HL-60/S4 treated with retinoic acid at 250 ng/mL for 4 days and 3 days (cell line): ENCODE measurements around the gene DPP7.

Source experiments
- in situ Hi-C: fragments of 300-500 bp; cut with MboI; formaldehyde crosslinking; loops from 2 replicates; pipeline ENCODE4 v1.7.0; 2022; ENCODE audit warnings: low sequenced_read_pairs

Gene DPP7

GRCh38 chr9:137114613-137115393 is at the start of gene DPP7:
Gene DPP7 (minus strand): TSS chr9:137114733. CDS start chr9:137114713, 20 bp downstream.
- in situ Hi-C loops = no loop called here

DNA sequence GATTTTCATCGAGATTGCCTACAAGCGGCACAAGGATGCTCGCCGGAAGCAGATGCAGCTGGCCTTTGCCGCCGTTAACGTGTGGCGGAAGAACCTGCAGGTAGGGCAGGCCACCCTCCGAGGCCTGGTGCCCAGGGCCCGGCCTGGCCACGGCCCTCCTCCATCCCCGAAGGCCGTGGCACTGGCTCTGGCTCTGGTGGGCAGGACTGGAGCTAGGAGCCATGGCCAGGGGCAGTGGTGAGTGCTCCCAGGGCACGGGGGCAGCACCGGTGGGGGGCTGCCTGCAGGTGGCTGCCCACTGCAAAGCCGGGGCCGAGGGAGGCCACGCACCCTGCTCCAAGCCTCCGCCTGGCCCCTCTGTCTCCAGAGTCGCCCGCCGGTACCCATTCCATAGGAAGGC is 49.3 kb upstream of the DPP7 start:
- in situ Hi-C loops = no loop called here

- in situ Hi-C loops = no loop called here
These were observed 48.8 kb upstream of the DPP7 start for GRCh38 chr9:137163365-137163715.

DNA sequence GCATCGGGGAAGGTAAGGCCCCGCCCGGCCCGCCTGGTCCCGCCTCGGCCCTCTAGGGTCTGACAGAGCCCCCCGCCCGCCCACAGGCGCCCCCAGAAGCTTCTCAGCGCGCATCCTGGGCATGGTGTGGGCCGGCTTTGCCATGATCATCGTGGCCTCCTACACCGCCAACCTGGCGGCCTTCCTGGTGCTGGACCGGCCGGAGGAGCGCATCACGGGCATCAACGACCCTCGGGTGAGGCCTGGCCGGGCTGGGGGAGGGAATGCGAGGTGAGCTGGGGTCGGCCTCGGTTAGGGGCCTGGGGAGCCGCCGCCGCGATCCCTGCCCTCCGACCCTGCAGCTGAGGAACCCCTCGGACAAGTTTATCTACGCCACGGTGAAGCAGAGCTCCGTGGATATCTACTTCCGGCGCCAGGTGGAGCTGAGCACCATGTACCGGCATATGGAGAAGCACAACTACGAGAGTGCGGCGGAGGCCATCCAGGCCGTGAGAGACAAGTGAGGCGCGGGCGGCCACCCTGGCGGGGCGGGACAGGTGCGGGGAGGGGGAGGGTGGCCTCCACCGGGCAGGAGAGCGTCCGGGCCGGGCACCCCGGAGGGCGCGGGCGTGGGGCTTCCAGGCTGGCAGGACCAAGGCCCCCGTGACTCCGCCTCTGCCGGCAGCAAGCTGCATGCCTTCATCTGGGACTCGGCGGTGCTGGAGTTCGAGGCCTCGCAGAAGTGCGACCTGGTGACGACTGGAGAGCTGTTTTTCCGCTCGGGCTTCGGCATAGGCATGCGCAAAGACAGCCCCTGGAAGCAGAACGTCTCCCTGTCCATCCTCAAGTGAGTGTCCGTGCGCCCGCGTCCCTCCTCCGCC is 48.2 kb upstream of the DPP7 start:
- in situ Hi-C loops = no loop called here

DNA sequence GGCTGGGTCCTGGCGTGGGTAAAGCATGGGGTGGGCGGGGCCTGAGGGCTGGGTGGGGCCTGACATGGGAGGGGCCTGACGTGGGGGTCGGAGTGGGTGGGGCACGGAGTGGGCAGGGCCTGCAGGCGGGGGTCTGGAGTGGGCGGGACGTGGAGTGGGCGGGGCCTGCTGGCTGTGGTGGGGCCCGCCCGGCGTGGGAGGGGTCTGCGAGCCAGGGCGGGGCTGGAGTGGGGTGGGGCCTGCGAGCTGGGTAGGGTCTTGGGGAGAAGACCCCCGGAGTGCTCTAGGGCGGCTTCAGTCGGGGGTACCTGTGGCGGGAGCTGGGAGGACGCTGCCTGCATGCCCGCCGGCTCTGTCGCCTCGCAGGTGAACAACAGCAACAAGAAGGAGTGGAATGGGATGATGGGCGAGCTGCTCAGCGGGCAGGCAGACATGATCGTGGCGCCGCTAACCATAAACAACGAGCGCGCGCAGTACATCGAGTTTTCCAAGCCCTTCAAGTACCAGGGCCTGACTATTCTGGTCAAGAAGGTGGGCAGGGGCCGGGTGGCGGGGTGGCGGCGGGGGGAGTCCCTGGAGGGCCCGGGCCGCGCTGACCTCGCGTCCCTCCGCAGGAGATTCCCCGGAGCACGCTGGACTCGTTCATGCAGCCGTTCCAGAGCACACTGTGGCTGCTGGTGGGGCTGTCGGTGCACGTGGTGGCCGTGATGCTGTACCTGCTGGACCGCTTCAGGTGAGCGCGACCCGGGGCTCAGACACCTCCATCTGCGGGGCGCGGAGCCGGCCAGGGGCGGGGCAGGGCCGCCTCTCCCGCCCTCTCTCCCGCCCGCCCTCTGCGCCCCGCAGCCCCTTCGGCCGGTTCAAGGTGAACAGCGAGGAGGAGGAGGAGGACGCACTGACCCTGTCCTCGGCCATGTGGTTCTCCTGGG is 47.3 kb upstream of the DPP7 start:
- in situ Hi-C loops = no loop called here

- in situ Hi-C loops = no loop called here
These were observed 46.4 kb upstream of the DPP7 start for GRCh38 chr9:137160716-137161557.

DNA sequence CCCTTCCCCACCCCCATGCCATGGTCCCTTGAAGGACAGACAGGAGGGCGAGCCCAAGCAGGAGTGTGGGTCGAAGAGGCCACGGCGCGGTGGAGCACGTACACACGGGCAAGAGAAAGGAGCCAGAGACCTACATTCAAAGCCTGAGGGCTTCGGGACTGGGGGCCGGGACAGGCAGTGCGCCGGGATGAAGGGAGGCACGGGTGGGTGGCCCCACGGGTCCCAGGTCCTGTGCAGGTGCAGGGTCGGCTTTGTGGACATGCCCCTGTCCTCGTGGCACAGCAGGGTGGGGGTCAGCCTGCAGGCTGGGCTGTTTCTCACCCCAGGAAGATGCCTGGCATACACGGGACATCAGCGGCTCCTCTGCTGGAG is 45.5 kb upstream of the DPP7 start:
- in situ Hi-C loops = no loop called here

- in situ Hi-C loops = no loop called here
These were observed 44.8 kb upstream of the DPP7 start for GRCh38 chr9:137159105-137160053.

DNA sequence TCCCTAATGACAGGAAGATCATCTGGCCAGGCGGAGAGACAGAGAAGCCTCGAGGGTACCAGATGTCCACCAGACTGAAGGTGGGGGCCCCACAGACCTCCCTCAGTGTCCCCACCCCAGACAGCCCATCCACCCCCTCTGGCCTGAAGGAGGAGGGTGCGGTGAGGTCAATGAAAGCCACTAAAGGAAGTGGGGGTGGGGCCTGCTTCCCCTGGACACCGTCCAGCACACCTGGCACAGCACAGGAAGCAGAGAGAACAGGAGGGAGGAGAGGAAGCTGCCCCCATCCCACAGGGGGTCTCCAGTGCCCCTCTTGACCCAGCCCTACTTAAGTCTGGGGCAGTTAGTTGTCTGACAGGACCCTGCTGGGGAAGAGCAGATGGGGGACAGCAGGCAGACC is 44.1 kb upstream of the DPP7 start:
- in situ Hi-C loops = no loop called here

DNA sequence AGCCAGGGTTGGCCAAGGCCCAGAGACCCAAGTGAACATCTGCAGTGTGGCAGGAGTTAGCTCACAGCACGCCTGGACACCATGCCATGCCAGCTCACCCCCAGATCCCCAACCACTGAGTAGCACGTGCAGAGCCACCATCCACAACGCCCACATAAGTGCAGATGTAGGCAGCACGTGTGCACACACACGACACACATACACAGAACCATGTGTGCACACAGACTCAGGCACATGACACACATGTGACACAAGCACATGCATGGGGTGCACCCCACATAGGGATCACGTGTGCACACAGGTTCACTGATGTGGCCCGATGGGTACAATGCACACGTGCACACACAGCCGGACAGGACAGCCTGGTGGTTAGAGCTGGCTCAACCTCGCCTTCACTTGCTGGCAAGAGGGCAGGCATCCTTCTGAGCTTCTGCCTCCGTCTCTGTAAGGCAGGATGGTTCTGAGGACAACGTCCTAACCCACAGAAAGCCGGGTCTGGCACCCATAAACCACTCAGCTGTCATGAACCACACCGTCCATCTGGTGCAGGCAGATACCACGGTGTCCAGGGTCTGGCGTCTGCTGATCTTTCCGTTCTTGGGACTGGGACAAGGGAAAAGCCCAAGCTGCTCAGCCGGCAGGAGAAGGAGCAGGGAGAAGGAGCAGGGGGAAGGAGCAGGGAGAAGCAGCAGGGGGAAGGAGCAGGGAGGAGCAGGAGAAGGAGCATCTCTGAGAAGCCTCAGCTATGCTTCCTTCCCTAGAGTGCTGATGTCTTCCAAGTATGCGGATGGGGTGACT is 43.3 kb upstream of the DPP7 start:
- in situ Hi-C loops = no loop called here

DNA sequence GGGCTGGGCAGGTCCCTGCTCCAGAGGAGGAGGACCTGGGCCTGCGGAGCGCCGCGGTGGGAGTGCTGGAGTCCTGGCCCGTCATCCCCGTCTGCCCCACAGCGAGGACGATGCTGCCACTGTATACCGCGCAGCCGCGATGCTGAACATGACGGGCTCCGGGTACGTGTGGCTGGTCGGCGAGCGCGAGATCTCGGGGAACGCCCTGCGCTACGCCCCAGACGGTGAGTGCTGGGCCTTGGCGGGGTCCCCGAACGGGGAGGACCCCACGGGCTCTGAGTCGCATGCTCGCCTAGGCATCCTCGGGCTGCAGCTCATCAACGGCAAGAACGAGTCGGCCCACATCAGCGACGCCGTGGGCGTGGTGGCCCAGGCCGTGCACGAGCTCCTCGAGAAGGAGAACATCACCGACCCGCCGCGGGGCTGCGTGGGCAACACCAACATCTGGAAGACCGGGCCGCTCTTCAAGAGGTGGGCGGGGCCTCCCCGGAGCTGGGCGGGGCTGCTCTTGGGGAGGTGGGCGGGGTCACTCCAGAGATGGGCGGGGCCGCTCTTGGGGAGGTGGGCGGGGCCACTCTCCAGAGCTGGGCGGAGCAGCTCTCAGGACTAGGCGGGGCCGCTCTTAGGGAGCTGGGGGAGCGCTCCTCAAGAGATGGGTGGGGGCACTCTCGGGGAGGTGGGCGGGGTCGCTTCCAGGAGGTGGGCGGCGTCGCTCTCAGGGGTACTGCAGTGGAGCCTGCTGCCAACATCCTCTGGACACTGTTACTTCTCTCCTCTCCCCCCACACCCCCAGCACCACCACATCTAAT is 42.2 kb upstream of the DPP7 start:
- in situ Hi-C loops = no loop called here

GRCh38 chr9:137152844-137153405 is 38.4 kb upstream of the DPP7 start:
- in situ Hi-C loops = no loop called here

GRCh38 chr9:137150617-137151457 is 36.3 kb upstream of the DPP7 start:
- in situ Hi-C loops = no loop called here

DNA sequence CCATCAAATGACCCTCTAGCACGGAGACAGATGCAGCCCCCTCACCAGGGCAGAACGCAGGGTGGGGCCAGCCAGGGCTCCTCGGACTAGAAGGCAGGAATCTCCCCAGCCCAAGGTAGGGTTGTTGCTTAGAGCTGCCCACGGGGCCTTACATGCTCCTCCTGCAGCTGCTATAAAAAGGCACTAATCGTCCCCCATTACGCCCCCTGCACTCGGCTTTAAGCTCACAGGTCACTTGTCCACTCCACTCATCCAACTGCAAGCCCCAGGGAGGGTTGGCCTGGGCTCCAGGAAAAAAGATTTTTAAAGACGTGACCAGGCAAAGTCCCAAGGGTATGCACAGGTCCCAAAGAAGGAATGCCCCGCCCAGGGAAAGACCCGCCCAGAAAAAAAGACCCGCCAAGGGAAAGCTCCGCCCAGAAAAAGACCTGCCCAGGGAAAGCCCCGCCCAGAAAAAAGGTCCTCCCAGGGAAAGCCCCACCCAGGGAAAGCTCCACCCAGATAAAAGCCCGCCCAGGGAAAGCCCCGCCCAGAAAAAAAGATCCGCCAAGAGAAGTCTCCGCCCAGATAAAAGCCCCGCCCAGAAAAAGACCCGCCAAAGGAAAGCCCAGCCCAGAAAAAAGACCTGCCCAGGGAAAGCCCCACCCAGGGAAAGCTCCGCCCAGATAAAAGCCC is 35.5 kb upstream of the DPP7 start:
- in situ Hi-C loops = no loop called here

DNA sequence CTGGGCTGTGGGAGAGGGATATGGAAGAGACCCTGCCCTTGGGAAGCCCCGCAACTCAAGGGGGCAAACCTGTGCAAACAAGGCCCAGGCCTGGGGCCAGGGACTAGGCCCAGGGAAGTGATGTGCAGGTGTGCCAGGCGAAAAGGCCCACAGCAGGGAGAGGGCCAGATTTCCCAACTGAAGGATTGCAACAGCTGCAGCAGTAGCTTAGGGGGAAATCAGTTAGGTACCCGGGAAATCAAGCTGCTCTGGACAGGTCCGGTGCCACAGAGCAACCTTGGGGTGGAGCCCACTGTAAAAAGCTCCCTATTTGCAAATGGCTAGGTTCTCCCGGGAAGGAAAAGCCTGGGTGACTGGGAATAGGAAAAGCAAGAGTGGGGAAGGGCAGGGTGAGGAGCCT is 34.8 kb upstream of the DPP7 start:
- in situ Hi-C loops = no loop called here

- in situ Hi-C loops = no loop called here
These were observed 34.1 kb upstream of the DPP7 start for GRCh38 chr9:137148661-137149060.
